Smooth muscle cell (in vitro differentiated cells): ENCODE results near the gene SAMD4B. TPM values are rescaled to one million over a fixed set of nuclear protein-coding genes. Genes with fewer than 3 reads are reported as not detected.

ENCODE experiments used
- DNase-seq: peaks from one replicate; lab custom pipeline; 2025; ENCODE audit not compliant: unreplicated experiment; lab: John Stamatoyannopoulos, UW
- H2AFZ ChIP-seq: fragments of 200-600 bp; sonication (generic); 2 replicates; pipeline ENCODE4 v1.6.0; 2016; ENCODE audit warnings: antibody characterized with exemption, low read depth, mild to moderate bottlenecking
- H3F3A ChIP-seq: fragments of 200-600 bp; sonication (generic); 2 replicates; pipeline ENCODE4 v1.6.0; 2017; ENCODE audit warnings: antibody characterized with exemption, low read depth
- H3K27ac ChIP-seq: fragments of 200-600 bp; sonication (generic); 2 replicates; pipeline ENCODE4 v1.5.1; 2016; ENCODE audit warnings: low read depth, mild to moderate bottlenecking
- H3K27me3 ChIP-seq: fragments of 200-600 bp; sonication (generic); 2 replicates; pipeline ENCODE4 v1.6.1; 2016; ENCODE audit warnings: low read depth, mild to moderate bottlenecking
- H3K36me3 ChIP-seq: fragments of 200-600 bp; sonication (generic); 2 replicates; pipeline ENCODE4 v1.5.1; 2016; ENCODE audit warnings: low read depth
- H3K4me1 ChIP-seq: fragments of 200-600 bp; sonication (generic); 2 replicates; pipeline ENCODE4 v1.5.1; 2016; ENCODE audit warnings: low read depth
- H3K4me2 ChIP-seq: fragments of 200-600 bp; sonication (generic); 2 replicates; pipeline ENCODE4 v1.6.0; 2016; ENCODE audit warnings: mild to moderate bottlenecking
- H3K4me3 ChIP-seq: fragments of 200-600 bp; sonication (generic); 2 replicates; pipeline ENCODE4 v1.5.1; 2016; ENCODE audit warnings: mild to moderate bottlenecking
- H3K79me2 ChIP-seq: fragments of 200-600 bp; sonication (generic); 2 replicates; pipeline ENCODE4 v1.6.0; 2016; ENCODE audit warnings: low read depth, mild to moderate bottlenecking
- H3K9ac ChIP-seq: fragments of 200-600 bp; sonication (generic); 2 replicates; pipeline ENCODE4 v1.6.0; 2016; ENCODE audit warnings: low read depth
- H3K9me3 ChIP-seq: fragments of 200-600 bp; sonication (generic); replicated peaks from 2 replicates; pipeline ENCODE4 v1.5.1; 2016; ENCODE audit warnings: low read depth
- H4K20me1 ChIP-seq: fragments of 200-600 bp; sonication (generic); 2 replicates; pipeline ENCODE4 v1.6.0; 2016; ENCODE audit warnings: low read depth
- WGBS: methylation state at CpG from one replicate; pipeline ENCODE4 v1.1.7; 2016; ENCODE audit warnings: low lambda C conversion rate; 5-methylcytosine and 5-hydroxymethylcytosine counted together
- polyA plus RNA-seq: library from polyadenylated mRNA; unstranded; fragments of >200 nt; fragmentation: Nextera tagmentation; extraction: Ambion mirVana; gene quantifications from 2 replicates; pipeline ENCODE4 v1.2.1, GENCODE V29; 2016
- total RNA-seq: library from RNA; depleted of rRNA; stranded (reverse); fragments of >200 nt; gene quantifications from 2 replicates; pipeline ENCODE4 v1.2.3, GENCODE V29; 2014
- TF ChIP-seq, protein P1 (sequence below): fragments of 200-600 bp; sonication (generic); IDR thresholded peaks from 2 replicates; pipeline ENCODE4 v1.5.1; 2017; ENCODE audit warnings: borderline replicate concordance, mild to moderate bottlenecking, antibody characterized with exemption; ENCODE audit not compliant: insufficient read depth, poor library complexity, severe bottlenecking

Gene SAMD4B
- total and polyA plus RNA-seq, 2 experiments from 2014 or later, result 58.3 to 61.8 TPM

DNA sequence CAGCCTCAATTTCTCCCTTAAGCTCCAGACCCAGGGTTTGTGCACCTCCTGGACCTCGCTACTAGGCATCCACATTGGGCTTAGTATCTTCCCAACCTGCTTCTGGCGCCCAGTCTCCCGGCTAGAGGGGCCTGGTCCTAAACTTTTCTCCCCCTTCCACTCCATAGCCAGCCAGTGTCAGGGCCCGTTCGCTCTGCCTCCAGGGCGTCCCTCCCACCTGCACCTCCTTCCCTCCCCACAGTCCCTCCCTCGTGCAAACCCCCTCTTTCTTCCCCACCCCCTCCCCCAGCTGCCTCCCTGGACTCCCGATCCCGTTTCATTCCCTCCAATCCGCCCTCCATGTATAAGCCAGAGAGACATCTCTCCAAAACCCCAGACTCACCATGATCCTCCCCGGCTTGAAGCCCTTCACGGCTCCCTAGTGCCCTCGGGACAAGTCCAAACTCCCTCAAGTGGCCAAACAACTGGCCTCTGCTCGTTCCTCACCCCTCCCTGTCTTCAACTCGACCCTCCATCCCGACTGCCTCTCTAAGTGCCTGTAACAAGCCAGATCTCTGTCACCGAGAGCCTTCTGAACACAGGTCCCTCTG, 997 bp upstream of the SAMD4B start:
- no peaks in the 10 kb centered on the region for H3K9me3 ChIP-seq
- TF ChIP-seq, protein P1, sequence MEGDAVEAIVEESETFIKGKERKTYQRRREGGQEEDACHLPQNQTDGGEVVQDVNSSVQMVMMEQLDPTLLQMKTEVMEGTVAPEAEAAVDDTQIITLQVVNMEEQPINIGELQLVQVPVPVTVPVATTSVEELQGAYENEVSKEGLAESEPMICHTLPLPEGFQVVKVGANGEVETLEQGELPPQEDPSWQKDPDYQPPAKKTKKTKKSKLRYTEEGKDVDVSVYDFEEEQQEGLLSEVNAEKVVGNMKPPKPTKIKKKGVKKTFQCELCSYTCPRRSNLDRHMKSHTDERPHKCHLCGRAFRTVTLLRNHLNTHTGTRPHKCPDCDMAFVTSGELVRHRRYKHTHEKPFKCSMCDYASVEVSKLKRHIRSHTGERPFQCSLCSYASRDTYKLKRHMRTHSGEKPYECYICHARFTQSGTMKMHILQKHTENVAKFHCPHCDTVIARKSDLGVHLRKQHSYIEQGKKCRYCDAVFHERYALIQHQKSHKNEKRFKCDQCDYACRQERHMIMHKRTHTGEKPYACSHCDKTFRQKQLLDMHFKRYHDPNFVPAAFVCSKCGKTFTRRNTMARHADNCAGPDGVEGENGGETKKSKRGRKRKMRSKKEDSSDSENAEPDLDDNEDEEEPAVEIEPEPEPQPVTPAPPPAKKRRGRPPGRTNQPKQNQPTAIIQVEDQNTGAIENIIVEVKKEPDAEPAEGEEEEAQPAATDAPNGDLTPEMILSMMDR, result no peak
- no peaks in the 10 kb centered on the region for H3K27me3 ChIP-seq
- H3K4me2 ChIP-seq, result peak overlapping the region; percentile 92
- H3K79me2 ChIP-seq, result peaks cover 44% of the 10 kb centered on the region
- H3K4me1 ChIP-seq, result peaks cover 18% of the 10 kb centered on the region
- H3K36me3 ChIP-seq, result no peaks in the 10 kb centered on the region
- H2AFZ ChIP-seq, result peak overlapping the region; percentile 67
- H3K4me3 ChIP-seq, result peak overlapping the region; percentile 70
- 9% methylated on average over 14 of the region's 17 CpGs for WGBS
- H4K20me1 ChIP-seq, result peaks cover 34% of the 10 kb centered on the region
- H3F3A ChIP-seq, result no peaks in the 10 kb centered on the region
- peak overlapping the region; percentile 71 for H3K9ac ChIP-seq
- peak overlapping the region; percentile 72 for H3K27ac ChIP-seq
- DNase-seq, result no peak

DNA sequence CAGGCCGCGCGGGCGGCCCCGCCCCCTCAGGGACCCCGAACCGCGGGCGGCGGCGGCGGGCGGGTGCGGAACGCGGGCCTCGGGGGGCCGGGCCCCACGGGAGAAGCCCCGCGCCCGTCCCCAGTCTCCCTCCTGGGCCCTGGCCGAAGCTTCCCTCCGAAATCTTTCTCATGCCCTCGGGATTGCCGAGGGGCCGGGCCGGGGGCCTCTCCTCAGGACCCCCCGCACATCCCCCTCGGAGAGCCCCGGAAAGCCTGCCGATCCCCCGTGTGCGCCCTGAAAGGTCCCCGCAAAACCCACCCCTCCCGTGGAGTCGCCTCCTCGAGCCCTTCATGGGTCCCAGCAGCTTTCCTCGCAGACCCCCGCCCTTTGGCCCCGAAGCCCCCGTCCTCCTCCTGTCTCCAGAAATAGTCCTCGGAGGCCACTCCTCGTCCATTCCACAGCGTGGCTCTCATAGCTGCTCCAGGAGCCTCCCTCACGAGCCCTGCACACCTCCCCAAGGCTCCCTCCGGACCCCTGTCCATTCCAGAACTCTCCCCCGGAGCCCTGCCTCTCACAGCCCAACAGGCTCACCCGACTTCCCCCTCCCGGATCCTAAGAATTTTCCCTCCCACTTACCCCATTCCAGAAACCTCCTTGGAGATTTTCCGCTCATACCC, 555 bp downstream of the SAMD4B start:
- TF ChIP-seq, protein P1, result no peak
- Histone ChIP-seq H4K20me1 (peaks cover 50% of the 10 kb centered on the region), H3F3A (no peaks in the 10 kb centered on the region), H3K36me3 (no peaks in the 10 kb centered on the region), H2AFZ (no peak overlapping the region), H3K4me3 (peak overlapping the region; percentile 97), H3K79me2 (peaks cover 54% of the 10 kb centered on the region), H3K4me1 (peaks cover 18% of the 10 kb centered on the region), H3K9ac (peak overlapping the region; percentile 100), H3K4me2 (peak overlapping the region; percentile 100), H3K27ac (peak overlapping the region; percentile 79), H3K27me3 (no peaks in the 10 kb centered on the region), H3K9me3 (no peaks in the 10 kb centered on the region)
- no peak for DNase-seq
- WGBS, result under 1% methylated on average over 14 of the region's 51 CpGs

DNA sequence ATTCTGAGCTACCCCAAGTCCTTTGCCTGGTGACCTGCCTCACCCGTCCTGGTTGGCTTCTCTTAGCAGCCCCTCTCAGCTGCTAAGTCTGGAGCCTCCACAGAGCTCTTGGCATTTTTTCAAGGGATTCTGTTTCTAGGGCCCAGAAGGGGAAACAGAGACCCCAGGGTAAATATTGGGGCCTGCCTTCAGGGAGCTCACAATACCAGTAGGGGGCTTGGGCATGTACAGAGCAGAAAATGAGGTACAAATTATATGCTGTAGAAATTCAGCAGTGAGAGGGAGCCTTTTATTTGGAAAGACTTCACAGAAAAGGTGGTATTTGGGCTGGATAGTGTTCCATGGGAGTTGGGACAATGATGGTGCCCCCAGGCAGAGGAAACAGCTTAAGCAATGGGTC, 3.7 kb downstream of the SAMD4B start:
- no peaks in the 10 kb centered on the region for H3K27me3 ChIP-seq
- no peaks in the 10 kb centered on the region for H3K36me3 ChIP-seq
- H2AFZ ChIP-seq, result no peak overlapping the region
- H3K79me2 ChIP-seq, result peaks cover 66% of the 10 kb centered on the region
- no peak overlapping the region for H3K27ac ChIP-seq
- H3K9ac ChIP-seq, result no peak overlapping the region
- no peaks in the 10 kb centered on the region for H3F3A ChIP-seq
- H3K9me3 ChIP-seq, result no peaks in the 10 kb centered on the region
- H3K4me3 ChIP-seq, result no peak overlapping the region
- DNase-seq, result no peak
- H3K4me2 ChIP-seq, result no peak overlapping the region
- WGBS, result 96% methylated on average over 1 of the region's 1 CpG
- peaks cover 16% of the 10 kb centered on the region for H3K4me1 ChIP-seq
- TF ChIP-seq, protein P1, result peak; percentile 11
- peaks cover 82% of the 10 kb centered on the region for H4K20me1 ChIP-seq
